Activated CD8-positive, alpha-beta memory T cell treated with anti-CD3 and anti-CD28 coated beads, Interleukin-2, amount 10 ng/mL, durations not matched to agents 7 days and 5 days (primary cell): ENCODE results near the gene CDT1. TPM values are rescaled to one million over a fixed set of nuclear protein-coding genes. Genes with fewer than 3 reads are reported as not detected.

Experiments
- ATAC-seq: fragments of 150-1000 bp; cut with Tn5 transposase; one replicate; pipeline ENCODE4 v1.10.0; 2021; ENCODE audit warnings: moderate library complexity
- CTCF ChIA-PET: fragments of 350-600 bp; sonication (Branson Sonifier 250); formaldehyde crosslinking; loops from one replicate; lab custom pipeline; 2021; ENCODE audit warnings: antibody characterized with exemption; lab: Charles Lee
- DNase-seq: peaks from one replicate; pipeline ENCODE4 v3.0.0-alpha.2; 2020
- H3K27ac Mint-ChIP-seq: one replicate; pipeline ENCODE4 v1.8.0; 2021; ENCODE audit warnings: mild to moderate bottlenecking, mixed read lengths
- H3K27me3 Mint-ChIP-seq: one replicate; pipeline ENCODE4 v1.8.0; 2021; ENCODE audit warnings: mixed read lengths
- H3K36me3 Mint-ChIP-seq: one replicate; pipeline ENCODE4 v1.8.0; 2021; ENCODE audit warnings: mild to moderate bottlenecking, mixed read lengths
- H3K4me1 Mint-ChIP-seq: one replicate; pipeline ENCODE4 v1.8.0; 2021; ENCODE audit warnings: mixed read lengths
- H3K4me3 Mint-ChIP-seq: one replicate; pipeline ENCODE4 v1.8.0; 2021; ENCODE audit warnings: mild to moderate bottlenecking, moderate library complexity, mixed read lengths
- H3K9me3 Mint-ChIP-seq: one replicate; pipeline ENCODE4 v1.8.0; 2022; ENCODE audit warnings: low read depth, mixed read lengths
- total RNA-seq, 2 experiments: library from RNA; stranded (reverse); gene quantifications; one replicate each; pipeline ENCODE4 v1.2.3, GENCODE V29; 2021

Gene CDT1
- total RNA-seq, 2 experiments from 2014 or later, result 124 to 191 TPM

GRCh38 chr16:88792078-88792550 is 11.5 kb upstream of the CDT1 start:
- ATAC-seq, result no peak
- no peak for DNase-seq
- H3K9me3 Mint-ChIP-seq, result no peaks in the 10 kb centered on the region
- H3K27me3 Mint-ChIP-seq, result no peaks in the 10 kb centered on the region
- CTCF ChIA-PET, result interaction anchor here (0.6 to 1.6 kb wide), 3 partner anchors 9 to 49 kb away, joined by 3 to 5 read pairs (median 3); partner anchors contain the start of gene APRT
- H3K27ac Mint-ChIP-seq, result no peak overlapping the region
- no peaks in the 10 kb centered on the region for H3K36me3 Mint-ChIP-seq
- H3K4me3 Mint-ChIP-seq, result no peak overlapping the region
- peaks cover 51% of the 10 kb centered on the region for H3K4me1 Mint-ChIP-seq

- DNase-seq (no peak), ATAC-seq (no peak)
- peaks cover 51% of the 10 kb centered on the region for H3K4me1 Mint-ChIP-seq
- H3K4me3 Mint-ChIP-seq, result no peak overlapping the region
- CTCF ChIA-PET, result interaction anchor here (1.3 to 2.8 kb wide), 4 partner anchors 8 to 50 kb away, joined by 3 to 8 read pairs (median 4); partner anchors contain the start of gene PIEZO1
- peak overlapping the region; percentile 62 for H3K27ac Mint-ChIP-seq
- no peaks in the 10 kb centered on the region for H3K36me3 Mint-ChIP-seq
- no peaks in the 10 kb centered on the region for H3K27me3 Mint-ChIP-seq
- no peaks in the 10 kb centered on the region for H3K9me3 Mint-ChIP-seq
Observed at GRCh38 chr16:88792668-88793250, 10.8 kb upstream of the CDT1 start.

GRCh38 chr16:88793251-88793954 is 10.2 kb upstream of the CDT1 start:
- no peaks in the 10 kb centered on the region for H3K36me3 Mint-ChIP-seq
- peak; percentile 50 for ATAC-seq
- H3K27ac Mint-ChIP-seq, result peak overlapping the region; percentile 62
- CTCF ChIA-PET, result interaction anchor here (1.3 to 2.8 kb wide), 6 partner anchors 8 to 64 kb away, joined by 3 to 8 read pairs (median 5); partner anchors contain the start of genes CDT1 and PIEZO1
- H3K9me3 Mint-ChIP-seq, result no peaks in the 10 kb centered on the region
- peak overlapping the region; percentile 15 for H3K4me3 Mint-ChIP-seq
- DNase-seq, result no peak
- peaks cover 51% of the 10 kb centered on the region for H3K4me1 Mint-ChIP-seq
- H3K27me3 Mint-ChIP-seq, result no peaks in the 10 kb centered on the region

DNA sequence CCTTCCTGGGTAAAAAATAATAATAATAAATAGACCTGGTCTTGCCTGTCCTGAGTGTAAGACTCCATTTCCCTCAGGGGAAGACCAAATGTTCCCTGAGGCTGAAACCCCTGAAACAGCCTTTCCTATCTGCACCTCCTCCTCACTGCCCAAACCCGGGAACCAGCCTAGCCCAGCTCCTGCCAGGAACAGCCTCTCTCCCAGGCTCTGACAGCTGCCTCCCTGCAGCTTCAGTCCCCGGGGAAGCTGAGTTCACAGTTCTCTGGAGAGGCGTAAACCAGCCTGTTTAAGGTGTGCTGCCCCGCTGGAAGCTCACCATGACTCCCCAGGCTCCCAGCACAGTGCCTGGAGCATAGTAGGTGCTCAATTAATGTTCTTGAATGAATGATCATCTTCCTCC is 7.3 kb upstream of the CDT1 start:
- Mint-ChIP-seq H3K27me3 (no peaks in the 10 kb centered on the region), H3K9me3 (no peaks in the 10 kb centered on the region), H3K4me3 (no peak overlapping the region), H3K4me1 (peaks cover 54% of the 10 kb centered on the region), H3K27ac (no peak overlapping the region), H3K36me3 (peaks cover 2% of the 10 kb centered on the region)
- DNase-seq (no peak), ATAC-seq (no peak)
- CTCF ChIA-PET, result interaction anchor here (1.0 to 1.7 kb wide), 4 partner anchors 10 to 111 kb away, joined by 3 to 8 read pairs (median 5); partner anchors contain the start of gene PIEZO1

DNA sequence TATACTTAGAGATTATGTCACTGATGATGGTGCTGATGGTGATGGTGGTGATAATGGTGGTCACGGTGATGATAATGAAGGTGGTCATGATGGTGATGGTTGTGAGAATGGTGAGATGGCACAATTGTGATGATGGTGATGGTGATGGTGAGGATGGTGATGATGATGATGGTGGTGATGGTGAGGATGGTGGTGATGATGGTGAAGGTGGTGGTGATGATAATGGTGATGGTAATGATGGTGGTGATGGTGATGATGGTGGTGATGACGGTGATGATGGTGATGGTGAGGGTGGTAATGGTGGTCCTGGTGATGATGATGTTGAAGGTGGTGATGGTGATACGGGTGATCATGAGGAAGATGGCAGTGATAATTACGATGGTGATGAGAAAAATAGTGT is 5.5 kb upstream of the CDT1 start:
- peaks cover 44% of the 10 kb centered on the region for H3K4me1 Mint-ChIP-seq
- CTCF ChIA-PET, result interaction anchor here (1.7 to 3.5 kb wide), 2 partner anchors 16 to 61 kb away, joined by 8 to 19 read pairs; no protein-coding TSS in a partner anchor
- DNase-seq, result no peak

GRCh38 chr16:88798772-88799455 is 4.7 kb upstream of the CDT1 start:
- H3K27me3 Mint-ChIP-seq, result no peaks in the 10 kb centered on the region
- DNase-seq (no peak), ATAC-seq (no peak)
- H3K4me3 Mint-ChIP-seq, result no peak overlapping the region
- peaks cover 37% of the 10 kb centered on the region for H3K4me1 Mint-ChIP-seq
- H3K27ac Mint-ChIP-seq, result no peak overlapping the region
- CTCF ChIA-PET, result interaction anchor here (1.0 to 3.5 kb wide), 4 partner anchors 14 to 114 kb away, joined by 3 to 20 read pairs (median 11); no protein-coding TSS in a partner anchor
- peaks cover 4% of the 10 kb centered on the region for H3K36me3 Mint-ChIP-seq
- no peaks in the 10 kb centered on the region for H3K9me3 Mint-ChIP-seq

More for the DNA sequence above, 5.5 kb upstream of the CDT1 start:
- Mint-ChIP-seq H3K27ac (no peak overlapping the region), H3K9me3 (no peaks in the 10 kb centered on the region), H3K4me3 (no peak overlapping the region), H3K36me3 (peaks cover 4% of the 10 kb centered on the region), H3K27me3 (no peaks in the 10 kb centered on the region)
- no peak for ATAC-seq

DNA sequence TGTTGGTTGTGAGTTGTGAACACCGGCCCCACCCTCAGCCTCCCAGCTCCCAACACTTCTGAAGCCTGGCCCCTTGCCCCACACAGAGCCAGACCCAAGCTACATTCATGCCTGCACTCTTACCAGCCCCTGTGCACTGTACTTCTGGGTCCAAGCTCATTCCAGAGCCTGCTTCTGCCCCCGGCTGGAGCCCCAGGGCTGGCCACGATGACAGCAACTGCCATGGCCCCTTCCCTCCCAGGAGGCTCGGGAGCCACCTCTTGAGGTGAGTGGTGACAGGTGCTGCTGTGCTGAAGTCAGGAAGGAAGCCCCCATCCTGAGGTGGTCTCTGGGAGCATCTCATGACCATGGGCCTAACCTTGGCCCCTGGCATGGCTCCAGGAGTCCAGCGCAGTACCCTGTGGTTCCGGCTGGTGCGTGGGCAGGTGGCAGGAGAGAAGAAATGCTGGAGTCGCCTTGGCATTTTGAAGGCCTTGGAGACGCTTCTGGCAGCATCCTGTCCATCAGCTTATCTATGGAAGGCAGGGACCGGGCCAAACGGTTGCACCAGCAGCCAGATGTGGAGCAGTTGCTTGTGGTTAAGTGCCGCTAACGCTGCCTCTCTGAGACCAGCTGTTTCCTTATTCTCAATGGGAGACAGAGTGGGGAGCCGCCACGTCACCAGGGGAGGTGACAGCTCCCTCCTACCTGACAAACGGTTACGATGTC is 3.9 kb upstream of the CDT1 start:
- no peaks in the 10 kb centered on the region for H3K9me3 Mint-ChIP-seq
- peak; percentile 81 for DNase-seq

DNA sequence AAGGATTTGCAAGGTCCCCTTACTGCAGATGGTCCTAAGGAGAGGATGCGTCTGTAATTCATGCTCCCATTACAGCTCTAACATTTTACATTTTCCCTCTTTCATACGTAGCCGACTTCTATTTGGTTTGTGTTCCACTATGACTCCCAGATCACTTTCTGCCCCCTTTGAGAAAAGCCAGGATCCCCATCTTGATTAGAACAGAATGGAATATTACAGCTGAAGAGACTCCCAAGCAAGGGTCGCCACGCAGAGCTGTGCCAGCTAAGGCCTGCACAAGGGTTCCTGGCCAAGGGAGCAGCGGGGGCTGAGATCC is 3.4 kb upstream of the CDT1 start:
- ATAC-seq, result no peak
- H3K27me3 Mint-ChIP-seq, result no peaks in the 10 kb centered on the region
- peak overlapping the region; percentile 5 for H3K4me3 Mint-ChIP-seq
- H3K9me3 Mint-ChIP-seq, result no peaks in the 10 kb centered on the region
- DNase-seq, result no peak
- peaks cover 13% of the 10 kb centered on the region for H3K36me3 Mint-ChIP-seq
- H3K4me1 Mint-ChIP-seq, result peaks cover 31% of the 10 kb centered on the region
- peak overlapping the region; percentile 7 for H3K27ac Mint-ChIP-seq
- CTCF ChIA-PET, result interaction anchor here (0.6 to 3.5 kb wide), 6 partner anchors 13 to 115 kb away, joined by 3 to 20 read pairs (median 4); partner anchors contain the start of gene PIEZO1

More for the DNA sequence above, 3.9 kb upstream of the CDT1 start:
- peaks cover 9% of the 10 kb centered on the region for H3K36me3 Mint-ChIP-seq
- ATAC-seq, result peak; percentile 14
- H3K27ac Mint-ChIP-seq, result peak overlapping the region; percentile 7
- H3K4me3 Mint-ChIP-seq, result peak overlapping the region; percentile 5
- H3K27me3 Mint-ChIP-seq, result no peaks in the 10 kb centered on the region
- peaks cover 33% of the 10 kb centered on the region for H3K4me1 Mint-ChIP-seq
- CTCF ChIA-PET, result interaction anchor here (0.6 to 3.5 kb wide), 7 partner anchors 13 to 114 kb away, joined by 3 to 20 read pairs (median 4); partner anchors contain the start of gene PIEZO1

- peaks cover 38% of the 10 kb centered on the region for H3K36me3 Mint-ChIP-seq
- peak overlapping the region; percentile 82 for H3K4me3 Mint-ChIP-seq
- ATAC-seq (no peak), DNase-seq (no peak)
- H3K27me3 Mint-ChIP-seq, result no peaks in the 10 kb centered on the region
- H3K27ac Mint-ChIP-seq, result peak overlapping the region; percentile 81
- CTCF ChIA-PET, result interaction anchor here (1.7 to 2.5 kb wide), 4 partner anchors 10 to 67 kb away, joined by 4 to 11 read pairs (median 5); no protein-coding TSS in a partner anchor
- peaks cover 47% of the 10 kb centered on the region for H3K4me1 Mint-ChIP-seq
- H3K9me3 Mint-ChIP-seq, result no peaks in the 10 kb centered on the region
Observed at GRCh38 chr16:88804173-88804551, 573 bp downstream of the CDT1 start.

DNA sequence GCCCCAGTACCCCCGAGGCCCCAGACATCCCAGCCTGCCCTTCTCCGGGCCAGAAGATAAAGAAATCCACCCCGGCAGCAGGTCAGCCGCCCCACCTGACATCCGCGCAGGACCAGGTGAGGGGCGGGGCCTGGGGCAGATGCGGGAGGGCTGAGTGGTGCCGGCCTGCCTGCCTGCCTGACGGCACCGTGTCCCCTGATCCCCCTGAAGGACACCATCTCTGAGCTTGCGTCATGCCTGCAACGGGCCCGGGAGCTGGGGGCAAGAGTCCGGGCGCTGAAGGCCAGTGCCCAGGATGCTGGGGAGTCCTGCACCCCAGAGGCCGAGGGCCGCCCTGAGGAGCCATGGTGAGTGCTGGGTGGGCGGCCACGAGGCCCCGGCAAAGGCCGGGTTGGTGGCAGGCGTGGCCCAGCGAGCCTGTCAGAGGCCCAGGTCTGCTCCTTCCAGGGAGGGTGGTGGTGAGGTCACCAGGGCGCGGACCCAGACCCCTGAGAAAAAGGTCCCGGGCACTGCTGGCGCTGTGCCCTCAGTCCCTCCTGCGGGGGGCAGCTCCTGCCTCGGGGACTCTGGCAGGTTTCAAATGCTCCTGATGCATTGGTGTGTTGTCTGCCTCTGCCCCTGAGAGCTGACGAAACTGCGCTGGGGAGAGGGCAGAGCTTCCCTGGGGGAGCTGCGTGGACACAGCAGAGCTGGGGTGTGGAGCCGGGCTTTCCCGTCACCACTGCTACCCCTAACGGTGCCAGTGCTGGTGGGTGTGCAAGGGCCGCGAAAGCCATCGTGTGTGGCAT is 1.2 kb downstream of the CDT1 start:
- peaks cover 46% of the 10 kb centered on the region for H3K4me1 Mint-ChIP-seq
- peak overlapping the region; percentile 82 for H3K4me3 Mint-ChIP-seq

GRCh38 chr16:88805340-88805715 is 1.7 kb downstream of the CDT1 start:
- CTCF ChIA-PET, result interaction anchor here (1.0 kb wide), 1 partner anchor 68 kb away, joined by 5 read pairs; no protein-coding TSS in a partner anchor
- H3K27ac Mint-ChIP-seq, result no peak overlapping the region
- ATAC-seq (no peak), DNase-seq (no peak)
- H3K36me3 Mint-ChIP-seq, result peaks cover 40% of the 10 kb centered on the region
- no peaks in the 10 kb centered on the region for H3K27me3 Mint-ChIP-seq
- H3K9me3 Mint-ChIP-seq, result no peaks in the 10 kb centered on the region
- peak overlapping the region; percentile 82 for H3K4me3 Mint-ChIP-seq
- H3K4me1 Mint-ChIP-seq, result peaks cover 46% of the 10 kb centered on the region

More for the DNA sequence above, 1.2 kb downstream of the CDT1 start:
- CTCF ChIA-PET, result interaction anchor here (1.0 to 2.5 kb wide), 2 partner anchors 21 to 68 kb away, joined by 5 read pairs; no protein-coding TSS in a partner anchor
- H3K27me3 Mint-ChIP-seq, result no peaks in the 10 kb centered on the region
- peak; percentile 71 for DNase-seq
- ATAC-seq, result peak; percentile 20
- peaks cover 40% of the 10 kb centered on the region for H3K36me3 Mint-ChIP-seq
- no peaks in the 10 kb centered on the region for H3K9me3 Mint-ChIP-seq
- peak overlapping the region; percentile 81 for H3K27ac Mint-ChIP-seq
